Activated CD4-positive, alpha-beta T cell treated with anti-CD3 and anti-CD28 coated beads, Interleukin-2, amount 50 U/mL, for 4 hours (primary cell): Measurements from ENCODE around the gene FSTL5.

ENCODE experiments used
- DNase-seq, 2 experiments: peaks; one replicate each; pipeline ENCODE4 v3.0.0-alpha.2; 2020

The FSTL5 gene

GRCh38 chr4:161696944-161697343, 466.9 kb downstream of the FSTL5 start:
- no peak for DNase-seq

- no peak for DNase-seq
Observed at GRCh38 chr4:161680146-161680545, 483.7 kb downstream of the FSTL5 start.

DNA sequence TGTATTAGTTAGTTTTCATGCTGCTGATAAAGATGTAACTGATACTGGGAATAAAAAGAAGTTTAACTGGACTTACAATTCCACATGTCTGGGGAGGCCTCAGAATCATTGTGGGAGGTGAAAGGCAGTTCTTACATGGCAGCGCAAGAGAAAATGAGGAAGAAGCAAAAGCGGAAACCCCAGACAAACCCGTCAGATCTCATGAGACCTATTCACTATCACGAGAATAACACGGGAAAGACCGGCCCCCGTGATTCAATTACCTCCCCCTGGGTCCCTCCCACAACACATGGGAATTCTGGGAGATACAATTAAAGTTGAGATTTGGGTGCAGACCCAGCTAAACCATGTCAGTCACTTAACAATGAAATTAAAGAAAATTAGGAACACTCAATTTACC, 499.1 kb downstream of the FSTL5 start:
- no peak for DNase-seq

DNA sequence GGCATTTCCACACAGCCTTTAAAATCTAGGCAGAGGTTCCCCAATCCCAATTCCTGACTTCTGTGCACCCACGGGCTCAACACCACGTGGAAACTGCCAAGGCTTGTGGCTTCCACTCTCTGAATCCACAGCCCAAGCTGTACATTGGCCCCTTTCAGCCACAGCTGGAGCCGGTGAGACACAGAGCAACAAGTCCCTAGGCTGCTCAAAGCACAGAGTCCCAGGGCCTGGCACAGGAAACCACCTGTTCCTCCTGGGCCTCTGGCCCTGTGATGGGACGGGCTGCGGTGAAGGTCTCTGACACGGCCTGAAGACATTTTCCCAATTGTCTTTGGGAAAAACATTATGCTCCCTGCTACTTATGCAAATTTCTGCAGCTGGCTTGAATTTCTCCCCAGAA, 500.0 kb downstream of the FSTL5 start:
- DNase-seq = no peak

DNA sequence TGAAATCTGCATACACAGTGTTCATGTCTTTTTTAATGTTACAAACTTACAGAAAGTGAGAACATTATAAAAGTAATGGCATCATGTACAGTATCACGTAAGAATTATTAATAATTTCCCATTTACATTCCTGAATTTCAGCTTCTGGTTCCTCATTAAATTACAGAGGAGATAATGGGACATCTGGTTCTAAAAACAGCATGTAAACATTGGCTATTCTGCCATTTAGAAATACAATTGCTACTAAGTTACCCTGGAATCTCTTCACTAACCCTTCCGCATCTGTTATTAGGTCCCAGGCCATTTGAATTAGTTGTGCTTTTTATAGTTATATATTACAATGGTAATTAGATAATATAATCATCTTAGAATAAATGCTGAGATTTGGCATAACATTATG, 505.1 kb downstream of the FSTL5 start:
- DNase-seq = no peak

DNA sequence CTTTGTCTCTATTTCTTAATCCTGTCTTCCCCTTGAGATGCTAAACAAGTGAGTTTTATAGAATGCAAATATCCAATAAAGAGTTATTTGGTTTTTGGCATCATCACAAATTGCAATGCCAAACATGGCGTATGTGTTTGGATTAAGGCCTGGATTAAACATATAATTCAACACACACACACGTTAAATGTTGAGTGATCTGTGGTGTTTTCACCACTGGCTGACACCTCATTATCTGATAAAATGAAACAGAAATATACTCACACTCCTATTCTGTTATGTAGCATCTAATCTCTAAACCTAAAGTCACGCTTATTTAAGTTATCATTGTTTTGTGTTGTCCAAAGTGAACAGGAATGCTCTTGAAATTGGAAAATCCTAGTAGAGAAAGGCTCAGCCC, 506.2 kb downstream of the FSTL5 start:
- no peak for DNase-seq

- no peak for DNase-seq
Observed at GRCh38 chr4:161656594-161656993, 507.2 kb downstream of the FSTL5 start.

- DNase-seq = no peak
Observed at GRCh38 chr4:161655148-161655547, 508.7 kb downstream of the FSTL5 start.

DNA sequence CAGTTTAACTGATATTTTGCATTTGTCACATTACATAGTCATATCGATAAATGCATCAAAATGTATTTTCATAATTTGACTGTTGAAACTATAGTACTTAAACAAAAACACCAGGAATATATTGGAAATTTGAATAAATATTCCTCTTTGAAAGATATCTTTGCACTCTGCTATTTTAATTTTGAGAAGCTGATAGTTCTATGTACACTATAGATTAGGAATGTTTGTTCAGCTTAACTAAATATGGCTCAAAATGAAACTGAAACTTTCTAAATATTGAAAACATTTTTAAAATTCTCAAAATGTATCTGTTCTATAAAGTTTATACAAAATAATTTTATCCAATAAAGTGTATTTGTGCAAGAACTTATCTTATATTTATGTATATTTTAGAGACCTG, 510.1 kb downstream of the FSTL5 start:
- no peak for DNase-seq

DNA sequence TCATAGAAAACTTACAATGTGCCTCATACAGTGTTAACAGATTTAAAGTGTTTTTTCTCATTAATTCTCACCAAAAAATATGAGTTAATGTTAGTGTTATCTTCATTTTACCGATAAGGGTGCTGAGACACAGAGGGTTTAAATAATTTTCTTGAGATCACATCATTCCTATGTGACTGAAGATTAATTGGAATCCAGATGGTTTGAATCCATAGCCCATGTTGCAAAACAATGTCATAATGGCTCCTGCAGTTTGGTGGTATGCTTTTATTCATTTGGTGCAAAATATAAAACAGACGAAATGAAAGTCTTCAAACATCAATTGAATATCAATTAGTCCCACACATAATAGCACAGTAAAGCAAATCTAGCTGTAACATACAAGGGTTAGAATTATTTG, 512.2 kb downstream of the FSTL5 start:
- DNase-seq = no peak

GRCh38 chr4:161650812-161651211, 513.0 kb downstream of the FSTL5 start:
- no peak for DNase-seq

DNA sequence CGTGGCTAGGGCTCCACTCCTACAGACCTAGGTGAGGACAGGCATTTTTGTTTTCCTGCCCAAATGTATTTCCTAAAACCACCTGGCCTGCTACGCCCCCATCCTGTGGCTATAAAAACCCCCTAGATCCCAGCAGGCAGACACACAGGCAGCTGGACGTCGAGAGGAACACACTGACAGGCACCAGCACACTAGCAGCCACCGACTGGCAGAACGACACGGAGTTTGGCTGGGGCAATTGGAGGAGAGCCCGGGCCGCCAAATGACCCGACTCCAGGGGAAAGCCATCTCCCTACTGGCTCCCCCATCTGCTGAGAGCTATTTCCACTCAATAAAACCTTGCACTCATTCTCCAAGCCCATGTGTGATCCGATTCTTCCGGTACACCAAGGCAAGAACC, 516.0 kb downstream of the FSTL5 start:
- no peak for DNase-seq

DNA sequence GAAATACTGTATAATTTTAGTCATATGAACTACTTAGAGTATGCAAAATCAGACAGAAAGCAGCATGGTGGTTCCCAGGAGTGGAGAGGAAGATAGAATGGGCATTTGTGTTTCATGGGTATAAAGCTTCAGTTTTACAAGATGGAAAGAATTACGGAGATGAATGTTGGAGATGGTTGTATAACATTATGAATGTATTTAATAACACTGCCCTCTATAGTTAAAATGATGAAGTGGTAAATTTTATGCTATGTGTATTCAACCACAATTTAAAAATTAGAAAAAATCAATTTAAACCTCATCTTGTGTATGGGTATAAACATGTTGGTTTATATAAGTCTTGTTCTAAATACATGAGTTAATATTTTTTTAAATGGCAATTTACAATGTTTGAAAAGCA, 521.1 kb downstream of the FSTL5 start:
- no peak for DNase-seq

GRCh38 chr4:161629694-161630441, 533.9 kb downstream of the FSTL5 start:
- no peak for DNase-seq

GRCh38 chr4:161604516-161605300, 559.1 kb downstream of the FSTL5 start:
- DNase-seq = no peak

DNA sequence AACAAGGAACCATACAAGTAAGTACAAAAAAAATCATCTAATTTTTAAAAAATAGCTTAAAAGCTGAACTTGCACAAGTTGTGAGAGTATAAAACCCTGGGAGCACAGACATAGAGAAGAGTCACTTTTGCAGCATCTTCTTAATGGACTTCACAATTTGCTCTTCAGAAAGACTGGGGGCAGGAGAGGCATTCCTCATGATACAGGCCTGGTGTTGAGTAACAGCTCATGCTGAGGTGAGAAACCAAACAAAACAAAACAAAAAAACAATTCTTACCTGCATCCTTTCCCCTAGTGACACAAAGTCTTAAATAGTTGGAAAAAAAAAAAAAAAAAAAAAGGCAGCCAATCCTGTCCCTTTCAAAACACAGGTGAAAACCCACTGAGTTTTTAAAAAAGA, 562.8 kb downstream of the FSTL5 start:
- DNase-seq = no peak

DNA sequence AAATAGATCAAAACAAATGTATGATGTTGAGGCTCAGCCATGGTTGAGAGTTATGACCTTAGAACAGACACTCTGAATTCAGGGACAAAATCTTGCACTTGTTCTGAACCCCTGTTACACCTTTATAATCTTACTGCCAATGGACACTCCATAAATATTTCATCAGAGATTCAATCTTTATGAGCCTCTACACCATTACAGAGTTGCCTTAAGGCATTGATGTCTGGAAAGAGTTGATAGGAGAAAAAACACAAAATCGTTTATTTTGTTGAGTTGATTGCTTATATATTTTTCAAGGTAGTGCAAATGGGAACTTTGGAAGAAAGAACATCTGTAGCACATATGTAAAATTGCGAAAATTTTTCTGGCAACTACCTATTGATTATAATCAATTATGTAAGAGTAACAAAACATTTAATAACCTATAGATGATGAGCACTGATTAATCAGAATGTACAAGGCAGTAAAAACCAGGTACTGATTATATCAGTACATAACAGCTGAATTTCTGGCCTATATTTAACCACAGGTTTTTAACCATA, 568.5 kb downstream of the FSTL5 start:
- DNase-seq = no peak

- DNase-seq = no peak
Observed at GRCh38 chr4:161585011-161585410, 578.8 kb downstream of the FSTL5 start.

DNA sequence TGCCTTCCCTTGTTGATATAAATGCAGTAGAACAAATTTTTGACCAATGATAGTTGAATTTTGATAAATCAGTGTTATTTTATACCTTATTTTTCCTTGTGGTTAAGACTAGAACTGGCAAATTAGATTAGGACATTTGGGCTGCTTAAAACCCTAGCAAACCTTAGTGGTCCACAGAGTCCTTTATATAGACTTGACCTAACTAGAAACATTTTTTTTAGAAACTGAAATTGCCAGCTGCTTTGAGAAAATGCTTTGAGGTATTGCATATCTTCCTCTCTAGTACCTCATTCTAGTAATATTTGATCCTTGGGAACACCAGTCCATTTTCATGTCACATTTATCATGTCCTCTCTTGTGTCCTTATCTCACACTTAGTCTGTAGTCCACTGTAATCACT, 580.3 kb downstream of the FSTL5 start:
- DNase-seq = no peak

DNA sequence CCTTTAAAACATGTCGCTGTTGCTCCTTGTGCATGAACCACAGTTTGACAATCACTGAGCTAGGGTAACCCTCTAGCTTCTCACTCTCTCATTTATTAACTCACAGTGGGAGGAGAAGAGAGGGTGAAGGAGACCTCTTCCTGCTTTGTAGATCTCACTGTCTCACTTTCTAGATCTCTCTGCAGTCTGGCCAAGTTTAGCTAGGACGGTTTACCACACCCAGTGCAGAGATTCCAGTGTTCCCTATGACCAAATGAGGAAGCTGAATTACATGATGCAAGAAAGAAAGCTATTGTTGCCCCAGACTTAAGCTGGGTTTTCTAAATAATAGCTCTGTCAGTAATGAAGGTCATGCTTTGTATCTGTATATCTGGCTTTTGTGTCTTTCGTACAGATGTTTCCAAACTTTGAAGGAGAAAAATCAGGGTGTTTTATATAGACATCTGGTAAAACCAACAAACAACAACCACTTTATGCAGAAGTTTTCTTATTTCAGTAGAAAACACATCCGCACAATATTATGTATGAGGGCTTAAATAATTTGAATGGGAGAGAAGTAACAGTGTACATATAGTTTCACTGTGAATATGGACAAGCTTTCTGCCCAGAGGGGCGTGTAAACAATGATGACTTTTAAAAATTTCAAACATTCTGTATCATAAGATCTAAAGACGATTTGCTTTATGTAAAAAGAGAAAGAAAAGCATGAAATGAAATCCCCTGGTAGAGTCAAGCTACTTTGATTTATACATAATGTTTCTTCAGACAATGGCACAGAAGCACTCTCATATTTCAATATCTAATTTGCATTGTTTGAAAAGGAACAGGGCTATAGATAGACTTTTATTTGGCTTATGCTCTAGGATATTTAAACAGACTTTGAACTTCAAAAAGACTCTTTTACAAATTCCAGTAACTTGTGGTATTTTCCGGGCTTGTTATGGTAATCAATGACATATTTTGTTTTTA, 582.3 kb downstream of the FSTL5 start:
- DNase-seq = no peak

DNA sequence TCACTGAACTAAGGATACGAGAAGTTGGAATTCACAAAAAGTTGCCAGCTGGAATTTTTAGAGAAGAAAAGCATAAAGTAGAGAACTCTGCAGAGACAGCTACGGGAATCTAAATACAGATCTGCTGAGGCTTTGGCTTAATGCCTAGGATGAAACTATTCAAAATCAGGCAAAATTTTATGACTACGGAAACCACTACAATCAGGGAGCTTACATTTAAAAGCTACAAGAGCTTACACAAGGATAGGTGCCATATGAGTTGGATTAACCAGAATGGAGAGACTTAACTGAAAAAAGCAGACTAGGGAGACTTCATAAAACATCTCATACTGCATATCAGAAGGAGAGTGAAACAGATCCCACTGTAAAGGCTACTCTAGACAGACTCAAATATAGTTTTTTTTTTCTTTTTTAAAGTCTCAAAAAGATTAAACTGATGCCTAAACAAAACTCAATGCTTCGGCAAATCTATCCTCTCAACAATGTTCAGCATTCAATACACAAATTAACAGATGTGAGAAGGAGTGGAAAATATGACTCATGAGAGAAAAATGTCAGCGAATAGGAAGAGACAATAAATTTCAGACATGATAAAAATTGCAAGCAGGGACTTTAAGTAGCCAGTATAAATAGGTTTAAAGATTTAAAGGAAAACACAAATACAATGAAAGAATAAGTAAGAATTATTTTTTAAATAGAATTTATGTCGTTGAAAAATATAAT, 586.1 kb downstream of the FSTL5 start:
- DNase-seq = no peak

DNA sequence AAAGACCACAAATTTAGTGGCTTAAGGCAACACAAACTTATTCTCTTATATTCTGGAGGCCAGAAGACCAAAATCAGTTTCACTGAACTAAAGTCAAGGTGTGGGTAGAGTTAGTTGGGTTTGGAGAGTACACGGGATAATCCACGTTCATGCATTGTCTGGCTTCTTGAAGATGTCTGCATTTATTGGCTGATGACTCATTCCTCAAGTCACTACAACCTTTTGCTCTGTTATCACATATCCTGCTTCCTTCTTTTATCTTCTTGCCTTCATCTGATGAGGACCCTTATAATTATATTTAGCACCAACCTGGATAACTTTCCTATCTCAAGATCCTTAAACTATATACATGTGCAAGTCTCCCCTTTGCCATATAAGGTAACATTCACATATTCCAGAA, 590.0 kb downstream of the FSTL5 start:
- DNase-seq = no peak
